Esophagus muscularis mucosa (tissue), 4 donors: Measurements from ENCODE around the gene MMD. TPM values are rescaled to one million over a fixed set of nuclear protein-coding genes. Genes with fewer than 3 reads are reported as not detected.

Source experiments
- DNase-seq: peaks from one replicate; pipeline ENCODE4 v3.0.0-alpha.2; 2017; ENCODE audit errors: extremely low spot score
- H3K27ac ChIP-seq, 4 donors: fragments of 200-600 bp; sonication (generic); replicated peaks in 1 of 4; 1 replicate in 3 of 4; 2 replicates in 1 of 4; pipeline ENCODE4 v1.5.1; 2016 to 2019; ENCODE audit warnings: mild to moderate bottlenecking in 1 of 4
- H3K27me3 ChIP-seq, 4 donors: fragments of 200-600 bp; sonication (generic); one replicate each; pipeline versions ENCODE4 v1.5.1 to v1.6.0; 2016 to 2019
- H3K36me3 ChIP-seq, 4 donors: fragments of 200-600 bp; sonication (generic); one replicate each; pipeline ENCODE4 v1.5.1; 2016 to 2019
- H3K4me1 ChIP-seq, 4 donors: fragments of 200-600 bp; sonication (generic); one replicate each; pipeline ENCODE4 v1.5.1; 2016 to 2019
- H3K4me3 ChIP-seq, 4 donors: fragments of 200-600 bp; sonication (generic); 1 replicate in 2 of 4; 2 replicates in 2 of 4; pipeline ENCODE4 v1.5.1; 2016 to 2019; ENCODE audit warnings: mild to moderate bottlenecking in 4 of 4, moderate library complexity in 1 of 4
- H3K9me3 ChIP-seq, 4 donors: fragments of 200-600 bp; sonication (generic); 1 replicate in 3 of 4; 2 replicates in 1 of 4; pipeline ENCODE4 v1.5.1; 2016 to 2019
- EP300 ChIP-seq: sonication (generic); formaldehyde crosslinking; IDR thresholded peaks from one replicate; pipeline ENCODE4 v1.6.1; 2017; ENCODE audit warnings: antibody characterized with exemption
- POLR2A ChIP-seq: fragments of 450-650 bp; IDR thresholded peaks from one replicate; pipeline ENCODE4 v1.6.1; 2017; ENCODE audit warnings: antibody characterized with exemption, moderate library complexity, mild to moderate bottlenecking, low read depth
- POLR2AphosphoS5 ChIP-seq, 2 donors: sonication (generic); formaldehyde crosslinking; IDR thresholded peaks; one replicate each; pipeline ENCODE4 v1.6.1; 2017; ENCODE audit warnings: antibody characterized with exemption in 2 of 2
- WGBS: methylation state at CpG from one replicate; pipeline ENCODE4 v1.1.5; 2018; 5-methylcytosine and 5-hydroxymethylcytosine counted together
- intact Hi-C: fragments of 100-400 bp; cut with DNase I; formaldehyde crosslinking; loops from one replicate; pipeline ENCODE4 v1.15.1; 2023
- total RNA-seq, 4 donors: library from RNA; depleted of rRNA; stranded (reverse); fragments of >200 nt; gene quantifications; one replicate each; pipeline versions ENCODE4 v1.1.0 to v1.2.1, GENCODE V29; 2016
- TF ChIP-seq, protein P1 (sequence below), 3 experiments: fragments of 200-600 bp in 2 of 3; fragments of 450-650 bp in 1 of 3; sonication (generic) in 2 of 3; IDR thresholded peaks; one replicate each; pipeline ENCODE4 v1.5.1; 2017 to 2019; ENCODE audit warnings: antibody characterized with exemption in 3 of 3, mild to moderate bottlenecking in 2 of 3, moderate library complexity in 1 of 3

The MMD gene
- total RNA-seq, 4 donors from 2014 or later = 28.5 to 43.9 (median 32.4) TPM

DNA sequence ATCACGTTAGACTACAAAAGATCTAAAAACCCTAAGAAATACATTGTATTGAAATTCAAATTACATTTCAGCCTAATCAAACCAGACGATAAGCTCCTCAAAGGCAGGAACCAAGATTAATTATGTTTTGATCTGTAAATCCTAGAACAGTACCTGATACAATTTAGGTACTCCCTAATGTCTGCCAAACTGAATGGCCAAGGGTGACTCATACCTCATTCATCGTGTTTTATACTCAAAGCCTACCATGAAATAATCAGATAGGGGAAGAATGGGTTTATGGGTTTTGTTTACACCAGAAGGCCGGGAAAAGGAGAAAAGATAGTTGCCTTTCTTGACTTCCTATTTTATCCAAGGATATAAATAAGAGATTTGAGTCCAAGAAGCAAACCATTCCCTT, 19.3 kb downstream of the MMD start:
- H3K27ac ChIP-seq = no peak overlapping the region
- H3K36me3 ChIP-seq = peaks cover 37 to 84% (median 58%) of the 10 kb centered on the region in 4 donors
- 77% methylated on average over 4 of the region's 4 CpGs for WGBS
- H3K27me3 ChIP-seq = no peaks in the 10 kb centered on the region
- H3K4me3 ChIP-seq = no peak overlapping the region
- DNase-seq = no peak
- intact Hi-C loops = no loop called here
- no peak for TF ChIP-seq EP300
- TF ChIP-seq POLR2A = no peak
- no peak for TF ChIP-seq POLR2AphosphoS5 (IDR thresholded peaks at IDR 0.05)
- TF ChIP-seq, protein P1, sequence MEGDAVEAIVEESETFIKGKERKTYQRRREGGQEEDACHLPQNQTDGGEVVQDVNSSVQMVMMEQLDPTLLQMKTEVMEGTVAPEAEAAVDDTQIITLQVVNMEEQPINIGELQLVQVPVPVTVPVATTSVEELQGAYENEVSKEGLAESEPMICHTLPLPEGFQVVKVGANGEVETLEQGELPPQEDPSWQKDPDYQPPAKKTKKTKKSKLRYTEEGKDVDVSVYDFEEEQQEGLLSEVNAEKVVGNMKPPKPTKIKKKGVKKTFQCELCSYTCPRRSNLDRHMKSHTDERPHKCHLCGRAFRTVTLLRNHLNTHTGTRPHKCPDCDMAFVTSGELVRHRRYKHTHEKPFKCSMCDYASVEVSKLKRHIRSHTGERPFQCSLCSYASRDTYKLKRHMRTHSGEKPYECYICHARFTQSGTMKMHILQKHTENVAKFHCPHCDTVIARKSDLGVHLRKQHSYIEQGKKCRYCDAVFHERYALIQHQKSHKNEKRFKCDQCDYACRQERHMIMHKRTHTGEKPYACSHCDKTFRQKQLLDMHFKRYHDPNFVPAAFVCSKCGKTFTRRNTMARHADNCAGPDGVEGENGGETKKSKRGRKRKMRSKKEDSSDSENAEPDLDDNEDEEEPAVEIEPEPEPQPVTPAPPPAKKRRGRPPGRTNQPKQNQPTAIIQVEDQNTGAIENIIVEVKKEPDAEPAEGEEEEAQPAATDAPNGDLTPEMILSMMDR (IDR thresholded peaks at IDR 0.05) = no peak
- peaks cover 0 to 20% (median 13%) of the 10 kb centered on the region in 4 donors for H3K4me1 ChIP-seq
- no peaks in the 10 kb centered on the region for H3K9me3 ChIP-seq

DNA sequence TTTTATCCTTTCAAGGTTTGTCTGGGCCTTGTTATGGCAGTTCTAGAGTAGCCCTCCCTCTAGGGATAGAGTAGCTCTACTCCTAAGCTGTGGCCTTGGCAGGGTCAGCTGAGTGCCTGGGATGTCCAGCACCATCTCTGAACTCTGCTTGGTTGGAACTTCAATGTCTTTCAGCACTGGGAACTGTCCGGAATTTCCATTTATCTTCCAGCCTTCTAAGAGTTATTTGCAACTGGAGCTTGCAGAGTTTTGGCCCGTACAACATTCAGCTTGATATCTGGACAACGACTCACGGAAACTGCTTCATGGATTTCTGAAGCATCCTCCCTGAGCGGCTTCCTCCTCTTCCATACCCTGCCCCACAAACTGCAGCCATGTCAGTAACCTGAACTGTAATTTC, 22.9 kb downstream of the MMD start:
- H3K9me3 ChIP-seq = no peaks in the 10 kb centered on the region
- peaks cover 12 to 73% (median 46%) of the 10 kb centered on the region in 4 donors for H3K36me3 ChIP-seq
- H3K4me1 ChIP-seq = peaks cover 0 to 24% (median 18%) of the 10 kb centered on the region in 4 donors
- TF ChIP-seq POLR2A (no peak), EP300 (no peak), POLR2AphosphoS5 (IDR thresholded peaks at IDR 0.05) (no peak)
- TF ChIP-seq, protein P1 (IDR thresholded peaks at IDR 0.05) = no peak
- no peak overlapping the region for H3K4me3 ChIP-seq
- no peak for DNase-seq
- peak overlapping the region in 1 of 4 donors; percentile 23 for H3K27ac ChIP-seq
- WGBS = 42% methylated on average over 5 of the region's 5 CpGs
- no peaks in the 10 kb centered on the region for H3K27me3 ChIP-seq
- intact Hi-C loops = no loop called here

DNA sequence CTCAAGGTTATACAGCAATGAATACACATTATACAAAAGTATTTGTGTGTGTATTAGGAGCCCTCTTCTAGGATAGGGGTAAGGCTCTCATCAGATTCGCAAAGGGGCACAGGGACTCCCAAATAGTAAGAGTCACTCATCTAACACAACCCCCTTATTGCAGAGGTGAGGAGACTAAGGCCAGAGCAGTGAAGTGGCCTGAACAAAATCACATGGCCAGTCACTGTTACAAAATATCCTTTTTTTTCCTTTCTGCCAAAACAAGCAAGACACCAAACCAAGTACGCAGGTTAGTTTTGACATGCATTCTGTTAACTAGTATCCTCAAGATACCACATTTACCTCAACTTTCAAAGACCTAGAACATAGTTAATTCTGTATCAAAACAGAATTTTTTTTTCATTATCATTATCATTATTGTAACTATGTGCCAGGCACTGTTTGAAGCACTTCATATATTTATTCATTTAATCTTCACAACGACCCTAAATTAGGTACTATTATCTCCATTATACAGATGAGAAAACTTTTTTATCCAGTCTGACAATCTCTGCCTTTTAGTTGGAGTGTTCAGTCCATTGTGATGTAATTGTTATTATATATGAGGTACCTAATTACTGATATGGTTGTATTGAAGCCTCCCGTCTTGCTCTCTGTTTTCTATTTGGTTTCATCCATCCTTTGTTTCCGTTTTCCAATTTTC, 25.7 kb downstream of the MMD start:
- TF ChIP-seq, protein P1 (IDR thresholded peaks at IDR 0.05) = no peak
- TF ChIP-seq POLR2A = no peak
- Histone ChIP-seq H3K9me3 (no peaks in the 10 kb centered on the region), H3K27ac (no peak overlapping the region), H3K4me1 (peaks cover 0 to 24% (median 18%) of the 10 kb centered on the region in 4 donors), H3K36me3 (peaks cover 15 to 65% (median 40%) of the 10 kb centered on the region in 4 donors), H3K4me3 (no peak overlapping the region), H3K27me3 (no peaks in the 10 kb centered on the region)
- DNase-seq = no peak
- intact Hi-C loops = no loop called here
- 97% methylated on average over 5 of the region's 5 CpGs for WGBS

DNA sequence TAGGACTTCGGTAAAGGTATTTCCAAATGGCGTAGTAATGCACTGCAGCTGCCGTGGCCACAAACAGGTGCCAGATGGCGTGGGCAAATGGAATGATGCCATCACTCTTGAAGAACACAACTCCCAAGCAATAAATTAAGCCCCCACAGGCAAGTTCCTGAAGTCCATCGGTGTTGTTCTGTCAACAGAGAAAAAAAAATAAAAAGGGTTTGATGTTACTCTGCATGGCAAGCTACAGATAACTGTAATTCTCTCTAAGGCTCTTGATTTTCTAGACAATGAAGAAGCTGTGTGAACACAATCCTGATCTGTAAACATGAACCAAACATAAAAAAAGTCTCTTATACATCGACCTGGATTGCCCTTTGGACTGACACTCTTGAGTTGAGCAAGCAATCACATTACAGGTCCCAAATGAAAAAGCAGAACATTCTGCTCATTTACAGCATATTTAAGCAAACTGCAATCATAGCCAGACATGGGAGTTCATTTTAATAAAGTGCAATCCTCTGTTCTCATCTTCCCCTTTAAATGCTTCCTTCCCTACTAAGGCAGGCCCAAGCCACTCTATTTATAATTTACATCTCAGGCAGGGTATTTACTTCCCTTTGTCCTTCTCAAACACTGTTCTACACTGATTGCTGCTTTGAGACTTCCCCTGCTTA, 27.1 kb downstream of the MMD start:
- Histone ChIP-seq H3K9me3 (no peaks in the 10 kb centered on the region), H3K27me3 (no peaks in the 10 kb centered on the region), H3K36me3 (peaks cover 9 to 53% (median 27%) of the 10 kb centered on the region in 4 donors), H3K27ac (peak overlapping the region in 1 of 4 donors; percentile 26), H3K4me3 (no peak overlapping the region), H3K4me1 (peaks cover 0 to 23% (median 15%) of the 10 kb centered on the region in 4 donors)
- 80% methylated on average over 6 of the region's 6 CpGs for WGBS
- DNase-seq = no peak
- no peak for TF ChIP-seq POLR2A
- TF ChIP-seq EP300 = no peak
- TF ChIP-seq POLR2AphosphoS5 (IDR thresholded peaks at IDR 0.05) = no peak
- TF ChIP-seq, protein P1 (IDR thresholded peaks at IDR 0.05) = no peak
- intact Hi-C loops = no loop called here
